GM12878 (cell line): ENCODE data around the gene RIMBP2. TPM values are rescaled to one million over a fixed set of nuclear protein-coding genes. Genes with fewer than 3 reads are reported as not detected.

ENCODE experiments used
- EZH2 ChIP-seq: IDR thresholded peaks from 2 replicates; pipeline ENCODE4 v1.6.1; 2012; ENCODE audit warnings: low read depth, mild to moderate bottlenecking, control low read depth, inconsistent platforms, low read length, borderline replicate concordance; ENCODE audit not compliant: control insufficient read depth
- IKZF2 ChIP-seq, 2 experiments: fragments of 450-650 bp; IDR thresholded peaks; 2 replicates each; pipeline ENCODE4 v1.6.1; 2017; ENCODE audit warnings: mild to moderate bottlenecking in 2 of 2, moderate library complexity in 2 of 2
- MXI1 ChIP-seq: fragments of 150-350 bp; IDR thresholded peaks from 2 replicates; pipeline ENCODE4 v1.6.1; 2011; ENCODE audit warnings: low read depth, mild to moderate bottlenecking, inconsistent platforms, low read length, improper control_type of control experiment
- POLR2A ChIP-seq: IDR thresholded peaks from 2 replicates; pipeline ENCODE4 v1.6.1; 2011; ENCODE audit warnings: low read depth, mild to moderate bottlenecking, low read length
- polyA plus RNA-seq, 11 experiments: library from polyadenylated mRNA; depleted of rRNA in 4 of 11; unstranded in 6 of 11; stranded (reverse) in 5 of 11; fragments of >200 nt; fragmentation: Nextera tagmentation in 4 of 11; fragmentation: Illumina TruSeq in 1 of 11; extraction: Ambion mirVana in 4 of 11; extraction: Trizol in 1 of 11; gene quantifications; 1 replicate in 1 of 11; 2 replicates in 10 of 11; pipeline versions ENCODE4 v1.2.1 to v1.2.3, GENCODE V29; 2011 to 2016; ENCODE audit warnings: inconsistent platforms in 2 of 11, missing spikeins in 2 of 11, low read depth in 1 of 11
- total RNA-seq, 4 experiments: library from RNA; depleted of rRNA in 3 of 4; stranded (reverse); fragments of >200 nt in 3 of 4; fragmentation: Illumina TruSeq in 1 of 4; extraction: Trizol in 1 of 4; gene quantifications; 2 replicates each; pipeline versions ENCODE4 v1.2.1 to v1.2.3, GENCODE V29; 2013 to 2021
- TF ChIP-seq, protein P1 (sequence below): fragments of 450-650 bp; formaldehyde crosslinking; IDR thresholded peaks from 2 replicates; pipeline ENCODE4 v1.4.0; 2022; ENCODE audit warnings: mild to moderate bottlenecking, moderate library complexity
- TF ChIP-seq, protein P2 (sequence below): fragments of 450-650 bp; IDR thresholded peaks from 2 replicates; pipeline ENCODE4 v1.6.1; 2017; ENCODE audit warnings: antibody characterized with exemption, mild to moderate bottlenecking, moderate library complexity

The RIMBP2 gene
- total and polyA plus RNA-seq, 10 of the 15 experiments (the other 5 are each of a cell fraction or from before 2014, with no cell fraction given), result 0.04 to 2.9 (median 0.07) TPM; not detected in 1

GRCh38 chr12:130700492-130701401 lies 15.4 kb downstream of the RIMBP2 start (continued):
- TF ChIP-seq, protein P1, sequence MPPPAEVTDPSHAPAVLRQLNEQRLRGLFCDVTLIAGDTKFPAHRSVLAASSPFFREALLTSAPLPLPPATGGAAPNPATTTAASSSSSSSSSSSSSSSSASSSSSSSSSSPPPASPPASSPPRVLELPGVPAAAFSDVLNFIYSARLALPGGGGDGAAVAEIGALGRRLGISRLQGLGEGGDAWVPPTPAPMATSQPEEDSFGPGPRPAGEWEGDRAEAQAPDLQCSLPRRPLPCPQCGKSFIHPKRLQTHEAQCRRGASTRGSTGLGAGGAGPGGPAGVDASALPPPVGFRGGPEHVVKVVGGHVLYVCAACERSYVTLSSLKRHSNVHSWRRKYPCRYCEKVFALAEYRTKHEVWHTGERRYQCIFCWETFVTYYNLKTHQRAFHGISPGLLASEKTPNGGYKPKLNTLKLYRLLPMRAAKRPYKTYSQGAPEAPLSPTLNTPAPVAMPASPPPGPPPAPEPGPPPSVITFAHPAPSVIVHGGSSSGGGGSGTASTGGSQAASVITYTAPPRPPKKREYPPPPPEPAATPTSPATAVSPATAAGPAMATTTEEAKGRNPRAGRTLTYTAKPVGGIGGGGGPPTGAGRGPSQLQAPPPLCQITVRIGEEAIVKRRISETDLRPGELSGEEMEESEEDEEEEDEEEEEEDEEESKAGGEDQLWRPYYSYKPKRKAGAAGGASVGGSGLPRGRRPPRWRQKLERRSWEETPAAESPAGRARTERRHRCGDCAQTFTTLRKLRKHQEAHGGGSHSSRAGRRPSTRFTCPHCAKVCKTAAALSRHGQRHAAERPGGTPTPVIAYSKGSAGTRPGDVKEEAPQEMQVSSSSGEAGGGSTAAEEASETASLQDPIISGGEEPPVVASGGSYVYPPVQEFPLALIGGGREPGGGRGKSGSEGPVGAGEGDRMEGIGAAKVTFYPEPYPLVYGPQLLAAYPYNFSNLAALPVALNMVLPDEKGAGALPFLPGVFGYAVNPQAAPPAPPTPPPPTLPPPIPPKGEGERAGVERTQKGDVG, result no peak
- TF ChIP-seq POLR2A (no peak), MXI1 (no peak), EZH2 (no peak), IKZF2 (IDR thresholded peaks at IDR 0.05) (no peak)
- TF ChIP-seq, protein P2, sequence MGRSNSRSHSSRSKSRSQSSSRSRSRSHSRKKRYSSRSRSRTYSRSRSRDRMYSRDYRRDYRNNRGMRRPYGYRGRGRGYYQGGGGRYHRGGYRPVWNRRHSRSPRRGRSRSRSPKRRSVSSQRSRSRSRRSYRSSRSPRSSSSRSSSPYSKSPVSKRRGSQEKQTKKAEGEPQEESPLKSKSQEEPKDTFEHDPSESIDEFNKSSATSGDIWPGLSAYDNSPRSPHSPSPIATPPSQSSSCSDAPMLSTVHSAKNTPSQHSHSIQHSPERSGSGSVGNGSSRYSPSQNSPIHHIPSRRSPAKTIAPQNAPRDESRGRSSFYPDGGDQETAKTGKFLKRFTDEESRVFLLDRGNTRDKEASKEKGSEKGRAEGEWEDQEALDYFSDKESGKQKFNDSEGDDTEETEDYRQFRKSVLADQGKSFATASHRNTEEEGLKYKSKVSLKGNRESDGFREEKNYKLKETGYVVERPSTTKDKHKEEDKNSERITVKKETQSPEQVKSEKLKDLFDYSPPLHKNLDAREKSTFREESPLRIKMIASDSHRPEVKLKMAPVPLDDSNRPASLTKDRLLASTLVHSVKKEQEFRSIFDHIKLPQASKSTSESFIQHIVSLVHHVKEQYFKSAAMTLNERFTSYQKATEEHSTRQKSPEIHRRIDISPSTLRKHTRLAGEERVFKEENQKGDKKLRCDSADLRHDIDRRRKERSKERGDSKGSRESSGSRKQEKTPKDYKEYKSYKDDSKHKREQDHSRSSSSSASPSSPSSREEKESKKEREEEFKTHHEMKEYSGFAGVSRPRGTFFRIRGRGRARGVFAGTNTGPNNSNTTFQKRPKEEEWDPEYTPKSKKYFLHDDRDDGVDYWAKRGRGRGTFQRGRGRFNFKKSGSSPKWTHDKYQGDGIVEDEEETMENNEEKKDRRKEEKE, result no peak
